MM.1S (cell line): ENCODE measurements around the gene TBX4.
"Not testable (repeated sequence)": the region's sequence is repeated elsewhere in the genome, so short reads cannot be mapped to it uniquely, and the experiment has no call there.

Source experiments
- EZH2phosphoT487 ChIP-seq: fragments of 300-600 bp; sonication (generic); IDR thresholded peaks from 2 replicates; pipeline ENCODE4 v1.6.1; 2018; ENCODE audit warnings: antibody characterized with exemption, low read length
- TF ChIP-seq, protein P1 (sequence below): fragments of 300-600 bp; sonication (generic); IDR thresholded peaks from 2 replicates; pipeline ENCODE4 v1.5.1; 2016; ENCODE audit warnings: antibody characterized with exemption, low read length, mixed read lengths

DNA sequence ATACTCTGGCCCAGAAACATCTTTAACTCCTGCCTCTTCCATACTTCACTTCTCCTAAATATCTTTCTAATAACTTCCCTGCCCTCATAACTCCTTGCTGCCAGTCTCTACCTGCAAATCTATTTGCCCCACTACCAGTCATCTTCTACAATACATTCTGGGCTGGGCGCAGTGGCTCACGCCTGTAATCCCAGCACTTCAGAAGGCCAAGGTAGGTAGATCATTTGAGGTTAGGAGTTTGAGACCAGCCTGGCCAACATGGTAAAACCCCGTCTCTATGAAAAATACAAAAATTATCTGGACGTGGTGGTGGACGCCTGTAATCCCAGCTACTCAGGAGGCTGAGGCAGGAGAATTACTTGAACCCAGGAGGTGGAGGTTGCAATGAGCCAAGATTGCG is 10.7 kb upstream of the TBX4 start:
- TF ChIP-seq, protein P1, sequence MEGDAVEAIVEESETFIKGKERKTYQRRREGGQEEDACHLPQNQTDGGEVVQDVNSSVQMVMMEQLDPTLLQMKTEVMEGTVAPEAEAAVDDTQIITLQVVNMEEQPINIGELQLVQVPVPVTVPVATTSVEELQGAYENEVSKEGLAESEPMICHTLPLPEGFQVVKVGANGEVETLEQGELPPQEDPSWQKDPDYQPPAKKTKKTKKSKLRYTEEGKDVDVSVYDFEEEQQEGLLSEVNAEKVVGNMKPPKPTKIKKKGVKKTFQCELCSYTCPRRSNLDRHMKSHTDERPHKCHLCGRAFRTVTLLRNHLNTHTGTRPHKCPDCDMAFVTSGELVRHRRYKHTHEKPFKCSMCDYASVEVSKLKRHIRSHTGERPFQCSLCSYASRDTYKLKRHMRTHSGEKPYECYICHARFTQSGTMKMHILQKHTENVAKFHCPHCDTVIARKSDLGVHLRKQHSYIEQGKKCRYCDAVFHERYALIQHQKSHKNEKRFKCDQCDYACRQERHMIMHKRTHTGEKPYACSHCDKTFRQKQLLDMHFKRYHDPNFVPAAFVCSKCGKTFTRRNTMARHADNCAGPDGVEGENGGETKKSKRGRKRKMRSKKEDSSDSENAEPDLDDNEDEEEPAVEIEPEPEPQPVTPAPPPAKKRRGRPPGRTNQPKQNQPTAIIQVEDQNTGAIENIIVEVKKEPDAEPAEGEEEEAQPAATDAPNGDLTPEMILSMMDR, result not testable (repeated sequence)
- TF ChIP-seq EZH2phosphoT487, result not testable (repeated sequence)
